Central memory CD4-positive, alpha-beta T cell (primary cell): ENCODE results near the gene FNDC3B.

Source experiments
- DNase-seq: peaks from one replicate; pipeline ENCODE4 v3.0.0; 2022

The FNDC3B gene

GRCh38 chr3:172056416-172056815 lies 17.0 kb downstream of the FNDC3B start:
- no peak for DNase-seq

GRCh38 chr3:172057059-172057458 lies 17.7 kb downstream of the FNDC3B start:
- no peak for DNase-seq

- DNase-seq = no peak
Measured at GRCh38 chr3:172057624-172058327, 18.4 kb downstream of the FNDC3B start.

- DNase-seq = no peak
Measured at GRCh38 chr3:172059532-172059931, 20.2 kb downstream of the FNDC3B start.

GRCh38 chr3:172060234-172060633 lies 20.9 kb downstream of the FNDC3B start:
- DNase-seq = no peak

GRCh38 chr3:172061724-172062184 lies 22.4 kb downstream of the FNDC3B start:
- no peak for DNase-seq

- no peak for DNase-seq
Measured at GRCh38 chr3:172062761-172063160, 23.4 kb downstream of the FNDC3B start.

GRCh38 chr3:172063456-172064432 lies 24.4 kb downstream of the FNDC3B start:
- no peak for DNase-seq

GRCh38 chr3:172065527-172065926 lies 26.1 kb downstream of the FNDC3B start:
- DNase-seq = no peak

- DNase-seq = no peak
Measured at GRCh38 chr3:172065967-172066762, 26.8 kb downstream of the FNDC3B start.

GRCh38 chr3:172066880-172067796 lies 27.8 kb downstream of the FNDC3B start:
- DNase-seq = no peak

- no peak for DNase-seq
Measured at GRCh38 chr3:172067837-172068440, 28.6 kb downstream of the FNDC3B start.

- DNase-seq = no peak
Measured at GRCh38 chr3:172068977-172069376, 29.6 kb downstream of the FNDC3B start.

- no peak for DNase-seq
Measured at GRCh38 chr3:172069478-172069877, 30.1 kb downstream of the FNDC3B start.

GRCh38 chr3:172070269-172070668 lies 30.9 kb downstream of the FNDC3B start:
- DNase-seq = no peak

- no peak for DNase-seq
Measured at GRCh38 chr3:172070802-172071201, 31.4 kb downstream of the FNDC3B start.

GRCh38 chr3:172071780-172072330 lies 32.5 kb downstream of the FNDC3B start:
- no peak for DNase-seq

- no peak for DNase-seq
Measured at GRCh38 chr3:172072543-172072942, 33.2 kb downstream of the FNDC3B start.

GRCh38 chr3:172073262-172073915 lies 34.0 kb downstream of the FNDC3B start:
- DNase-seq = no peak

GRCh38 chr3:172074032-172074431 lies 34.7 kb downstream of the FNDC3B start:
- no peak for DNase-seq
